GM21423 (cell line): ENCODE results near the gene ENDOV.

Experiments used
- ATAC-seq: cut with Tn5 transposase; IDR thresholded peaks from one replicate; pipeline ENCODE4 v1.9.1; 2021; ENCODE audit warnings: mild to moderate bottlenecking, moderate library complexity; ENCODE audit not compliant: unreplicated experiment

Gene ENDOV

DNA sequence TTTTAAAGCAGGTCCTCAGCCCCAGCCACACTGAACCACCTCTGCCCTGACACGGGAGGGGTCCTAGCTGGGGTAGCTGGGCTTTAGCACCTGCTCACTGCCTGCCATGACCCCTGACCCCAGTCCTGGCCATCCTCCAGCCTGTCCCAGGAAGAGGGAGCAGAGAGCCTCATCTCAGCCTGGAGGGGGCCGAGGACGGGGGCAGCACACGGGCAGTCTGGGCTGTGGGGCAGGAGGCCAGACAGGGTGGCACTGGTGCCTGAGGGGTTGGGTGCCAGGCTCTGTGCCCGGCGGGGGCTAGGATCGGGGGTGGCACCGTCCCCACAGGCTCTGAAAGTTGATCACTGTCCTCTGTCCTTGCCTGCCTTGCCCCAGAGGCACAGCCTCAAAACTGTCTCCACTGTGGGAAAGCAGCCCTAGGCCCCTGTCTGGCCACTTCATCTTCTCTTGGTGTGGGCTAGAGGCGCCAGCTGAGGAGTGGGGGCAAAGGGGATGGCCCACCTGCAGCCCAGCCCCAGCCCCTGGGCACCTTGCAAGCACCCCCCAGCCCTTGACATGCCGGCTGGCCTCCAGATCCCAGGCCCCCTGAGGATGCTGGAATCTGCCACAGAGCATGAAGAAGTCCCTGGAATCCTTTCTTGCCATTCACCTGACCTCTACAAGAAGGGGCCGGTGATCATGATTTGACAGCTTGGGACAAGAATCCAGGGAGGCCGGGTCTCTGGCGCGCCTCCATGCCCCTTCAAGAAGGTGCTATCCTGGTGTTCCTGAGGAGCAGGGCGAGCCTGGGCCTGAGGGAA lies 15.7 kb downstream of the ENDOV start:
- ATAC-seq, result no peak

DNA sequence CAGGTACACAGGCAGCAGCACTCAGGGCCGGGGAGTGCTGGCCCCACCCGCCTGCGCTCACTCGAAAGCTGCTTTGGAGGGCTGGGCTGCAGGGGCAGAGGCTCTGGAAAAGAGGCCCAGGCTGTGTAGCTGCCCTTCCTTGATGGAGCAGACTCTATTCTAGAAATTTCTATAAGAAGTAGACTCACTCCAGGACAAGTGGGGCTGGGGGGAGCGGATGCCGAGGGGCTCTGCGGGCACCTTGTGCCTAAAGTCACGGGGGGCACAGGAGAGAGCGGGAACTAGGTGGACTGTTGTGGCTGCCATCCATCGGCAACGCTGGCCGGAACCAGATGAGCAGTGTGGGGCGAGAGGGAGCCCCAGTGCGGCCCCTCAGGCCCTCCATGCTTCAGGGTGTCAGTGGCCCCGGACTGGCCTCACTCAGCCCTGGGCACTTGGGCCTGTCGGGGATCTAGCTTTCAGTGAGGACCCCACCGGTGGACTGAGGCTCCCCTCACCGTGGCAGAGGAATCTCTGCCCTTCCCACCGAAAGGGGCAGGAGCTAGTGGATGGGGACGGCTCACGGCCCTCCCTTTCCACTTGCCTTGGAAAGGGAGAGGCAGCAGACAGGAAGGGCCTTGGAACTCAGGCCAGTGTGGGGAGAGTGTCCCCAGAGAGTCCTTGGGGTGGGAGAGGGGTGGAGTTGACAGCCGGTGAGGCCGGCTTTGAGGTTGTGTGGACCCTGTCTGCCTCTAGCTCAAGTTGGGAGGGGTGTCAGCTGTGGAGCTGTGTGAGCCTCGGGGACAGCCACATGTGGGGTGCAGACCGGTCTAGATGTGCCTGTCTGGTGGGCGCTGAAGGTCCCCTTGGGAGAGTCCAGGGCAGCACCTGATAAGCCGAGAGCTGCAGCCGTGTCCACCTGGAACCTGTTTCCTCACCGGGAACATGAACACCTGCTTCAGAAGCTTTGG lies 16.6 kb downstream of the ENDOV start:
- ATAC-seq, result no peak

DNA sequence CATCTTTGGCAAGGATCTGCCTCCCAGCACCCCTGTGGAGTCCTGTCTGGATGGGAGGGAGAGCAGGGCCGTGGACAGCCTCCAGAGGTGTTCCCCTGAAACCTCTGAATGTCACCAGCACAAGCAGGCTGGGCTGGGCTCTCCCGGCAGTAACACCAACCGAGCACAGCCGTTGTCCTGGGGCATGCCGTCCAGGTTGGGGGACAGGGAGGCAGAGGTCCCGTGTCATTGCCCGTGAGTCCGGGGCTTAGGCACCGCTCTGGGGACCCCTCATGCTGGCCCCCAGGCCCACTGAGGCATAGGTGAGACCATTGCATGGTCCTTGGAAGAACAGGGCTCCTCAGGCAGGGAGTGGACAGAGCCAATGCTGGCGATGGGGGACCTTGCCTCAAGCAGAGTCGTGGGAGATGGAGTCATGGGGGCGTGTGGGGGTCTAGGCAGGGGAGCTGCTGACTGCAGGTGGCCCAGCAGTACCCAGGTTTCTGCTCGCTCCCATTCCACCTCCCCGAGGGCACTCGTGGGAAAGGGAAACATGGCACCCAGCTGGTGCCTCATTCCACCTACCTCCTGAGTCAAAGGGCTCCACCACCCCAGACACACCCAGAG lies 17.5 kb downstream of the ENDOV start:
- ATAC-seq, result no peak

DNA sequence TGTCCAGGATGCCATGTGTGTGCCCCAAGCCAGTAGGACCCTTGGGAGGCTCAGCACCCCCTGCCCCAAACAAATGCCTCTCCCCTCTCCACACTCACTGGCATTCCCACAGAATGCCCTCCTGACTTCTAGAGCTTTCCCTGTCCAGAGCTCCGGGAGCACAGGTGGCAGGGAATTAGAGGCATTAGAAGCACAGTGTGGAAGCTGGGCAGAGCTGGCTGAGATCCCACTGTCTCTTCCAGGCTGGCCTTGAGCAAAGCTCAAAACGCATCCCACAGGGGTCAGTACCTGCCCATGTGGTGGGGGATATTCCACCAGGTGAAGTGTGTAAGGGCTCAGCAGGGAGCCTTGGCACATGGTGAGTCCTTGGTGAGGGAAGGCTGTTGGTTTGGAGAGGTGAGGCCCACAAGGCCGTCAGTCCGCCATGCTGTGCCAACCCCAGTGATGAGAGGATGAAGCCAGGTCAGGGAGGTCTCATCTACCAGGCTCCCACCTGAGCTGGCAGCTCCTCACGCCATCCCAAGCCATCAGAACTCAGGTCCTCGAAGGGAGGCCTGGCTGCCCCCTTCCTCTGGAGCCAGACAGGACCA lies 18.1 kb downstream of the ENDOV start:
- no peak for ATAC-seq

DNA sequence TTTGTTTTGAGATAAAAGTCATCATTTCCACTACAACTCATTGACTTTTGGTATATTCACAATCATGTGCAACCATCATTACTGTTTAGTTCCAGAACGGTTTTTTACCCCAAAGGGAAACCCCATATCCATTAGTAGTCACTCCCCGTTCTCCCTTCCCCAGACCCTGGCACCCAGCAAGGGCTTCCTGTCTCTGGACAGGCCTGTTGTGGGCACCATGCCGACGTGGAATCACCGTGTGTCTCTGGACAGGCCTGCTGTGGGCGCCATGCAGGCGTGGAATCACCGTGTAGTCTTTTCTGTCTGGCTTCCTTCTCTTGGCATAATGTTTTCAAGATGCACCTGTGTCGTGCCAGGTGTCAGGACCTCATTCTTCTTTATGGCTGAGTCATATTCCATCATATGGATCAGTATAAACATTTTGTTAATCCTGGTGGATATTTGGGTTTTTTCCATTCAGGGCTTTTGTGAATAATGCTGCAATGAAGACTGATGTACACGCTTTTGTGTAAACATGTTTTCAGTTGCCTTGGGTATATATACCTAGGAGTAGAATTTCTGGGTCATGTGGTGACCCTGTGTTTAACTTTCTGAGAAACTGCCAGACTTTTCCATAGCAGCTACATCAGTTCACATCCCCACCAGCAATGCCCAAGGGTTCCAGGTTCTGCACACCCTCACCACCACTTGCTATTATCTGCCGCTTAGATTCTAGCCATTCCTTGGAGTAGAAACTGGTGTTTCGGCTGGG lies 19.1 kb downstream of the ENDOV start:
- ATAC-seq, result no peak

DNA sequence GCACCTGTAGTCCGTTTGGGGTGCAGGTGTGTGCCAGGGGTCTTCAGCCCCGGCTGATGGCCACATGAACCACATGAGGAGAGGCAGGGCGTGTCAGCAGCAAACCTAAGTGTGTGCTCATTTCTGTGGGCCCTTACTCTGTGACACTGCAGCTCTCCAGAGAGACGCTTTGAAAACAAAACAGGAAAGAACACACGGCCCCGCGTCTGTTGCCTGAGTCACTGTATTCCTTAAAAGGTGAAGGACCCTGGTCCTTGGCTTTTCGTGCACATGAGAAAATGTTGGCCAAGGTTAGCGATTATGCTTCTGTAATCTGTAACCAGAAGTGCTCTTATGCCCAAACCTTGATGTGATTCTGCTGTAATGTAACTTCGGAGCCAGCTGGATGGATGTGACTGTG lies 22.6 kb downstream of the ENDOV start:
- no peak for ATAC-seq

DNA sequence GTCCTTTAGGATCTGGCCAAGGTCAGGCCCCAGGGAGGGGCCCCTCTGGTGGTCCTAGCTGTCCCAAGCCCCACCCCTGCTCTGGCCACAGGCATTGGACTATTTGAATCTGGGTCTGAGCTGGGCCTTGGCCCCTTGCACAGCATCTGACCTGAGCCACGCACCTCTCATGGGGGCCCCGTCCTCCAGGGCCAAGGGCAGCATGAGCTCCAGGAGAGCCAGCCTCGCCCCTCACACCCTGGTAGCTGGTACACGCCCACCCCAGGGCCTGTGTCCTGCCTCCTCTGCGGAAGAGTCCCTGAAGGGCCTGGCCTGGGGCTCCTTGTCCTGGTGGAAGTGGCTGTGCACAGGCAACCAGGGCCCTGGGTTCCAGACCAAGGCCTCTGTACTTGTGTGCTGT lies 23.8 kb downstream of the ENDOV start:
- no peak for ATAC-seq

DNA sequence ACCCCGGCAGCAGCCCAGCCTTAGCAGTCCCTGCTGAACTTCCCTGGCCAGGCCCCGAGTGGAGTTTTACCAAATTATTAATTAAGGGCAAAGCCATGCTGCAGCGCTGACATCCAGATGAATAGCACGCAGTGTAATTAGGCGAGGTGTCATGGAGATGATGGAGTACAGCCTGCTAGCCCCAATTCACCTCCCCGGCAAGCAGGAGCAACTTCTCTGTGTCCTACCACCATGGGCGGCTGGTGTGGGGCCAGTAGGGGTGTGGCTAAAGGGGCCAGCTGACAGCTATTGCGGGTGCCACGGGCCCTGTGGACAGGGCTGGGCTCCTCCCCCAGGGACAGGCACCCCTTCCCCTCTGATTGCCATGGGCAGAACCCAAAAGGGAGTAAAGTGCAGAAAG lies 24.5 kb downstream of the ENDOV start:
- ATAC-seq, result no peak

DNA sequence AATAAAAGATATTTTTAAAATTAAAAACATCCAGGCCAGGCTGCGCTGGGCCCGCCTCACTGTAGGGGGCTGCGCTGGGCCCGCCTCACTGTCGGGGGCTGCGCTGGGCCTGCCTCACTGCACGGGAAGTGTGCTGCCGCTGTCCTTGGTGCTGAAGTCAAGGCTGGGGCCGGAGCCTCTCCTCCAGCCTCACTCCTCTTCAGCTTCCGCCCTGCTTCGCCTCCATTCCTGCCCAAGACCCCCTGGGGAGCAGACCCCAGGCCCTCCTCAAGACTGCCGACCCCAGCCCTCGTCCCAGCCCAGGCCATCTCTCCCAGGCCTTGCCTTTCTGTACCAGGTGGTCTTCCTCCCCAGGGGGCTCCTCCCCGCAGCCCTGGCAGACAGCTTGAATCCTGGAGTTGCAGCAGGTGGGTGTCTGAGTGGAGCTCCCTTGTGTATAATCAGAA lies 26.2 kb downstream of the ENDOV start:
- ATAC-seq, result no peak

DNA sequence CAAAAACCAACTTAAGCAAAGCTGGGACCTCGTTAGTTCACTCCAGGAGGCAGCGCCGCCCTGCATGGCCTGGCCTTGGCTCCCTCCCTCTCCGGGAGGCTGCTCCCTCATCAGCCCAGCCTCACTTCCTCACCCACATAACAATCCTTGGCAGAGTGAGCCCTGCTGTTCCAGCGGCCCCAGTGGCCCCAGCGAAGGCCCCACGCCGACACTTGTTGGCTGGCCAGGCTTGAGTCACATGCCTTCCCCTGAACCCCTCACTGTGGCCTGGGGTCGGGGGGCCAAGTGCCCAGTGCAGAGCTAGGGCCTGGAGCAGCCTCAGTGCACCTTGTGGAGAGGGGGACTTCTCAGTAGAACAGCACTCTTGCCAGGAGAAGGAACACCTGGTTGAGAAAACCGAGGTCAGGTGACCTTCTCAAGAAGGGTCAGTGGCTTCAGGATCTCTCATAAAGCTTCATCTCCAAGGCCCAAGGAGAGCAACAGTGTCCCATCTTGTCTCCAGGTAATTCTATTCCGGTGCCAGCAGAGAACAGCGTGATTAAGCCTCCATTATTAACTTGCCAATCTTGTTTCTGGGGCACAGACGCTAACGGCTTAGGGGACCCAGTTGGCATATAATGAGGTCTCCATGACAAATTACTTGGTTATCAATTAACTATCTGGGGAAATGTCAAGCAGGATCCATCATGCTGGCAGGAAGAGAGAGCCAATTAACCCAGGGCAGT lies 26.8 kb downstream of the ENDOV start:
- ATAC-seq, result no peak

DNA sequence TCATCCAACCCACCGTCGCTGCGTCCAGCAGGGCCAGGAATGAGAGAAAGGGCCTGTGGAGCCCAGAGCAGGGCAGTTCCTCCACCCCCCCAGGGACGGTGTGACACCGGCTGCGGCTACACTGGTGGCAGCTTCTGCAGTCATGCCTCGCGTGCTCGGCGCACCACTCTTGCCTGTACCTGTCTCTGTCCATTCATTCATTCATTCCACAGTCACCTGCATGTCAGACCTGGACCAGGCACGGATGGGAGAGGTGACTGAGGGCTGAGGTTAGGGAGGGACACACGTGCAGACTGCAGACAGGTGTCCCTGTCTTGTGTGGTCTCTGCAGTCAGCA lies 27.3 kb downstream of the ENDOV start:
- no peak for ATAC-seq

DNA sequence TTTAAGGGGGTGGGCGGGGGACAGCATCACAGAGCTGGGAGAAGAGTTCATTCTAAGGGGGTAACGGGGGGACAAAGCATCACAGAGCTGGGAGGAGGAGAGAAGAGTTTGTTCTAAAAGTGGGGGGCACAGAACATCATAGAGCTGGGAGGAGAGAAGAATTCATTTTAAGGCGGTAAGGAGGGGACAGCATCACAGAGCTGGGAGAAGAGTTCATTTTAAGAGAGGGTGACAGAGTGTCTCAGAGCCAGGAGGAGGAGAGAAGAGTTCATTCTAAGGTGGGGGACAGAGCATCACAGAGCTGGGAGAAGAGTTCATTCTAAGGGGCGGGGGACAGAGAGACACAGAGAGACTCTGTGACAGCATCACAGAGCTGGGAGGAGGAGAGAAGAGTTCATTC lies 27.8 kb downstream of the ENDOV start:
- no peak for ATAC-seq

DNA sequence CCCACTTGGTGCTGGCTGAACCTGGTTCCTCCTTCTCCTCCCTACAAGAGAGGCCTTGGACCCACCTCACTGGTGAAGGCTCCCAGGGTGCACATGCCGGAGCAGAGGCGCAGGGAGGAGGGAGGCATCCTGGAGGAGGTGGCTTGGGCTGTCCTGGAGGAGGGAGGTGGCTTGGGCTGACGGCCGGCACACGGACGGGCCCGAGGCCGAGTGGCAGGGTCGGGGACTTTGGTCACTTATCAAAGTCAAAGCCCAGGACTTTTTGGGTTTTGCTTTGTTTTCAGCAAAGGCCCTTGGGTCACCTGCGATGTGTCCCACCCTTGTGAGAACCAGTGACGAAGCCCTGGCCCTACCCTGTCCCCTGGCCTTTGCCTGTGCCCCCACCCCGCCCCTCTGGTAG lies 28.5 kb downstream of the ENDOV start:
- ATAC-seq, result no peak

DNA sequence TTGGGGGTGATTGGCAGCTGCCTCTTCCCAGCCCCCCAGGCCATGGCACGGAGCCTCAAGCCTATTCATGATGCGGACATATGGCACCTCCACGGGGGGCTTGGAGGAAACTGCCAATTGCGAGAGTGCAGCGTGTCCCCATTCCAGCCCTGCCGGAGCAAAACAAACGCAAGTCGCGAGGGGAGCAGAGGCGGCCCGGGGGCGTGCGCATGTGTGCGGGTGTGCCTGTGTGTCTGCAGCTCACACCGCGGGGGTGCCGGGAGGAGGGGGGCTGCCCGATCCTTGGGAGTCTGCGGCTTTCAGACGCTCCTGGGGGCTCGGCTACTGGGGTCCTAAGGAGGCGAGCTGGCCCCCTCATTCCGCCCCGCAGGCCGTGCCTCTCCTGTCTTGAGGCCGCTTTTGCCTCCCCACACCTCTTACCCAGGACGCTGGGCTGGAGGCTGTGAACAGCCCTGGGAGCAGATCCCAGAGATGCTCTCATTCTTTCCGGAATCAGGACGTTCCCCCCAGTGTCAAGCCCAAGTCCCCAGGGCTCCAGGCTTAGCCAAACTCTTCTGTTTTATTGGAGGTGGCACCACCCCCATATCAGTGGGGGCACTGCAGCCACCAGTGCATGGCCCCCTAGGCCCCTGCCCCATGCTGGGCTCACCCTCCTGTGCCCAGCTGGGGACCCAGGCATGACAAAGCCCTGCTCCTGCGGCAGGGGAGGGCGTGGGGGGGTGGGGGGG lies 29.1 kb downstream of the ENDOV start:
- ATAC-seq, result no peak

DNA sequence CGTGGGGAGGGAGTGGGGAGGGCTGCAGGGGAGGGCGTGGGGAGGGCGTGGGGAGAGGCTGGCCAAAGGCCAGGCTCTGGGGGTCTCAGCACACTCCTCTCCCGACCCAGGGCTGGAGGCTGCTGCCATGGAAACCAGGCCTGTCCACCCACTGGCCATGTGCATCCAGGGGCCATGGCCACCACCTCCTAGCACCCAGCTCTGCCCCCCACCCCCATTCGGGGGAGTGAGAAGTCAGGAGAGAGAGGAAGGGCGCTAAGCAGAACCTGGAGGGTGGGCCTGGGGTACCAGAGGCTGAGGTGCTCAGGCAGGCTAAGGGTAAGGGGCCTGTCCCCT lies 29.6 kb downstream of the ENDOV start:
- ATAC-seq, result no peak

DNA sequence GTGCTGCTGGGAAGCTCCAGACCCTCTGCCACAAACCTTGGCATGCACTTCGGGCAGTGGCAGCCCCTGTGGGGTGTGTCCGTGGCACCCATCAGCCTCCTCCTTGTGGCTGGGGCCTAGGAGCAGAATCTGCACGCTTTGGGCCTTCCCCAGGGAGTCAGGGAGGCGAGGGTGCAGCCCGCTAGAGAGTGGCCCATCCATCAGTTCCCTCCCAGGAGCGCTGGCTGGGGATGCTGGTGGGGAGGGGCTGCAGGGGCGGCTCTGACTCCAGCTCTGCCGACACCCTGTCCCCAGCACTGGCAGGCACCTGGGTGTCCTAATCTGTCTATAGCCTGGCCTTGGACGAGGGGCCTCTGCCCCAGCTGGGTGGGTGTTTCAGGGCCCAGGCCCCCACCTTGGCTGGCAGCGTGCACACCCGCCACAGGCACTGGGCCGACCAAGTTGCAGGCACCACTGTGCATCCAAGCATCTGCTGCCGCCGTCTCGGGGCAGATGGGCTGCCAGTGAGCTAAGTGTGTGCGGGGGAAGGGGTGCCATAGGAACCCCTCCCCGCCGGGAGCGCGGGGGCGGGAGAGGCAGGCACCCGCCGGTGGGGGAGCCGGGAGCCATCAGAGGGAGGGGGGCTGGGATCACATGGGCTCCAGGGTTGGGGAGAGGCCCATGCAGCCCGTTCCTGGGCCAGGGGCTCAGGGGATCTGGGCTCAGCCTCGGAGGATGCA lies 30.2 kb downstream of the ENDOV start:
- ATAC-seq, result no peak

DNA sequence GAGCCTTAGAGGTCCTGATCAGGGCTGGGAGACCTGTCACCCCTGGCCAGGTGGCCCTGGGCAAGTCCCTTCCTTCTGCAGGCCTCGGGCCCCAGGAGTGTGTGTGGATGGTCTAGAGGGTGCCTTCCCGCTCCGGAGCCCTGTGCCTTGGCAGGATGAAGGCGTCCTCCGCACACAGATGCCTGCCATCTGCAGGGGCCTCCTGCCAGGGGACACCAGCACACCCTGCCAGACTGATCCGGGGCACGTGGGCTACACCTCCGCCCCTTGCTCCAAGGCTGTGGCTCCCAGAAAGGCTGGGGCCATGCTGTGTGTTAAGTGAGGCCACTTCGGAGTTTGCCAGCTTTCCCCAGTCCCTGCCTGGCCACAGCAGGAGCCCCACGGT lies 30.8 kb downstream of the ENDOV start:
- ATAC-seq, result no peak

DNA sequence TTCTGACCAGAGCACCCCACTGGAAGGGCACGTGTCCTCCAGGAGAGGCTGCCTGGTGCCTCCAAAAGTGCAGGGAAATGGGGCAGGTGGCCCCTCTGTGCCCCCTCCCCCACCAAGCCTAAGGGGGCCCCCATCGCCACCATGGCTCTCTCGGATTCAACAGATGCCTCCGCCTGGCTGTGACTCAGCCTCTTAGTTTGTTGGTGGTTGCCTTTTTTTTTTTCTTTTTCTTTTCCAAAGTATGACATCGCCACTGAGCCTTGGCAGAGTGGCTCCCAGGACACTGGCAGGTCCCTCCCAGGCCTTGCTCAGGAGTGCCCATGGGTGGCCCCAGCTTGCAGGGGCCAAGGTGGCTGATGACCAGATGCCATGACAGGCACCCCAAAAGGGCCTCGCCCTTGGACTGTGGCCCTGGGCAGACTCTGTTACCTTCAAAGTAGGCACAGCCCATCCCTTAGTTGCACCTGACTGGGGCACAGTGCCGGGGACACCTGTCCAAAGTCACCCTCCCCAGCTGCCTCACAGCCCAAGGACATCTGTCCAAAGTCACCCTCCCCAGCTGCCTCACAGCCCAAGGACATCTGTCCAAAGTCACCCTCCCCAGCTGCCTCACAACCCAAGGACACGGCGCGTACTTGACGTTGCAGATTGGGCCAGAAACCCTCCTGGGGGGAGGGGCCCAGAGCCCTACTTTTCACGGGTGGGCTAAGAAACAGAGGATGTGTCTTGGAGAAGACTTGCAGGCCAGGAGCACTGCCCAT lies 31.9 kb downstream of the ENDOV start:
- no peak for ATAC-seq
